Muscle layer of duodenum (tissue), 2 donors: ENCODE data around the gene NKD2.

Experiments used
- H3K27ac ChIP-seq: one replicate; pipeline ENCODE4 v1.7.0; 2013; ENCODE audit warnings: mild to moderate bottlenecking, low read length
- H3K27me3 ChIP-seq: one replicate; pipeline ENCODE4 v1.7.0; 2013; ENCODE audit warnings: low read depth, mild to moderate bottlenecking, control low read depth, low read length
- H3K36me3 ChIP-seq, 2 donors: one replicate each; pipeline ENCODE4 v1.7.0; 2013; ENCODE audit warnings: low read length in 2 of 2, control low read depth in 1 of 2, mild to moderate bottlenecking in 1 of 2; ENCODE audit not compliant: insufficient read depth in 2 of 2, control insufficient read depth in 1 of 2
- H3K4me1 ChIP-seq, 2 donors: one replicate each; pipeline ENCODE4 v1.7.0; 2013; ENCODE audit warnings: low read length in 2 of 2, mild to moderate bottlenecking in 2 of 2, control low read depth in 1 of 2, moderate library complexity in 1 of 2; ENCODE audit not compliant: insufficient read depth in 2 of 2, control insufficient read depth in 1 of 2
- H3K4me3 ChIP-seq, 2 donors: one replicate each; pipeline ENCODE4 v1.7.0; 2013; ENCODE audit warnings: low read length in 2 of 2, low read depth in 1 of 2, mild to moderate bottlenecking in 1 of 2
- H3K9me3 ChIP-seq, 2 donors: one replicate each; pipeline ENCODE4 v1.7.0; 2013; ENCODE audit warnings: low read length in 2 of 2, control low read depth in 1 of 2, mild to moderate bottlenecking in 1 of 2; ENCODE audit not compliant: control insufficient read depth in 1 of 2
- donor health status: healthy.

The NKD2 gene

DNA sequence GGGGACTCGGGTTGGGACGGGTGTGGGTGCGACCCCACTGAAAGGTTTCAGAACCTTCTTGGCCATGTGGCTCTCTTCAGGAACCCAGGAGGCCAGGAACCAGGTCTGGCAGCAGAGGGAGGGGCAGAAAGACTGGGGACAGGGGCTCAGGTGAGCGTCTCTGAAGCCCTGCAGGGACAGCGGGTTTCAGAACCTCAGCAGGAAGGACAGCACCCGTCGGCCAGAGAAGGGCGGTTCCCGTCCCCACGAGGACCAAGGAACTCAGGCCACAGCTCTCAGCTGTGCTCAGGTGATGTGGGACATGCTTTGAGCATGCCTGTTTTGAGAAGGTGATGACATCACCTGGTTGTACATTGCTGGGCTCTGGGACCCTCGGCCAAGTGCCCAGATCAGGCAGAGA lies 77.5 kb downstream of the NKD2 start:
- H3K27ac ChIP-seq = no peak overlapping the region
- H3K27me3 ChIP-seq = no peaks in the 10 kb centered on the region
- H3K4me1 ChIP-seq = peaks cover 0 to 4% of the 10 kb centered on the region in 2 donors
- no peaks in the 10 kb centered on the region for H3K9me3 ChIP-seq
- H3K4me3 ChIP-seq = no peak overlapping the region
- H3K36me3 ChIP-seq = peaks cover 18 to 79% of the 10 kb centered on the region in 2 donors

DNA sequence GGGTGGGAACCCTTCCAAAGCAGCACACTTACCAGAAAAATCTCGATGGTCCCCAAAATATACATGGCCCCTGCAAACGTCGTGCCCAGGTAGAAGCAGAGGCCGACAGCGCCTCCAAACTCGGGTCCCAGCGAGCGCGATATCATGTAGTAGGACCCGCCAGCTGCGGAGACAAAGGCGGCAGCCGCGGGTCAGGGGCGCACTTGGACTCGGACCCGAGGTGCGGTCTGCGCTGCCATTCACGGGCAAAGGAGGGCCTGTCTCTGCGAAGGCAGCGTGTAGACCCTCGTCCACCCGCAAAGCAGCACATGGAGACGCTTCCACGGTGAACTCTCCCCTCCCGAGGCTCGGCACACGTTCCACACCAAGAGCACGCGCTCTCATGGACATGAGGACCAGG lies 78.3 kb downstream of the NKD2 start:
- peaks cover 0 to 4% of the 10 kb centered on the region in 2 donors for H3K4me1 ChIP-seq
- H3K9me3 ChIP-seq = no peaks in the 10 kb centered on the region
- H3K36me3 ChIP-seq = peaks cover 21 to 77% of the 10 kb centered on the region in 2 donors
- H3K4me3 ChIP-seq = no peak overlapping the region
- H3K27ac ChIP-seq = no peak overlapping the region
- H3K27me3 ChIP-seq = no peaks in the 10 kb centered on the region

DNA sequence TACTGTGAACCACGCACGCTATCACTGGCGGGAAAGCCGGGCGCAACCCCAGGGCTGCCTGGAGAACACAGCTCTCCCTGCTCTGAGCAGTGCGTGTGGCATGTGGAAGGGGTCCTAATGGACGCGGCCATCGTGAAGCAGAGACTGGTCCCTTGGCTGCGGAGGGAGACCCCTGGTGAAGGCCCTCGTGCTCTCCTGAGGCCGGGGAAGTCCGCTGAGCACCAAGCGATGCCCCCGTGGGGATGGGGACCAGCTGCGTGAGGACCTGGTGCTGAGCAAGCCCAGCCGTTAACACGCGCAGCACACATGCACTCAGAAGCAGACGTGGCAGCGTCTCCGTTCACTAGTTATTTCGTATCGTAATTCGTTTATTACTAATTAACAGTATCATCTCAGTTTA lies 78.8 kb downstream of the NKD2 start:
- Histone ChIP-seq H3K9me3 (no peaks in the 10 kb centered on the region), H3K27ac (no peak overlapping the region), H3K27me3 (no peaks in the 10 kb centered on the region), H3K4me3 (no peak overlapping the region), H3K36me3 (peaks cover 21 to 77% of the 10 kb centered on the region in 2 donors), H3K4me1 (peaks cover 0 to 4% of the 10 kb centered on the region in 2 donors)

DNA sequence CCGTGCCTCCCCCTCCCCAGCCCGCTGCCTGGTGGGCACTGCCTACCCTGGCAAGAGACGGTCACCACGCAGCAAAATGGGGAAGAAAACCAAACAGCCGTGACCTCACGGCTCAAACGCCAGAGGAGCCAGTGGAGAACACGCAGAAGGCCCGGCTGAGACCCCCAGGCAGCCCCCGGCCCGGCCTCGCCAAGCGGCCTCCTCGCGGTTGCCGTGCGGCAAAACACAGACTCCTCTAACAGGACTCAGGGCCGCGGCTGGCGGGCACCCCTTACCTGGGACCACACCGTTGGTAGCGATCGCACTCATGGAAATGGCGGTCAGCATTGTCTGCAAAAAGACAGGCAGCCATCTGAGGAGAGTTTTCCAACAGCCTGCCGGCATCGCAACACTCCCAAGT lies 79.4 kb downstream of the NKD2 start:
- Histone ChIP-seq H3K27me3 (no peaks in the 10 kb centered on the region), H3K4me3 (no peak overlapping the region), H3K27ac (no peak overlapping the region), H3K9me3 (no peaks in the 10 kb centered on the region), H3K4me1 (peaks cover 0 to 4% of the 10 kb centered on the region in 2 donors), H3K36me3 (peaks cover 21 to 82% of the 10 kb centered on the region in 2 donors)
